HepG2 (cell line): ENCODE data around the gene MEF2B. TPM values are rescaled to one million over a fixed set of nuclear protein-coding genes. Genes with fewer than 3 reads are reported as not detected.

Source experiments
- BRD4 ChIP-seq: sonication (generic); formaldehyde crosslinking; IDR thresholded peaks from 2 replicates; pipeline ENCODE4 v1.4.0; 2020; ENCODE audit warnings: missing genetic modification reagents
- CEBPB ChIP-seq: IDR thresholded peaks from 2 replicates; pipeline ENCODE4 v1.6.1; 2011; ENCODE audit warnings: low read depth, low read length, improper control_type of control experiment, borderline replicate concordance
- CTCF ChIP-seq: sonication (generic); formaldehyde crosslinking; IDR thresholded peaks from 2 replicates; pipeline ENCODE4 v1.5.0; 2020; ENCODE audit warnings: mild to moderate bottlenecking, missing genetic modification reagents, moderate library complexity
- DZIP1 ChIP-seq: sonication (generic); formaldehyde crosslinking; IDR thresholded peaks from 2 replicates; pipeline ENCODE4 v1.5.0; 2020; ENCODE audit warnings: mild to moderate bottlenecking, missing genetic modification reagents
- GTF2F1 ChIP-seq: fragments of 150-350 bp; IDR thresholded peaks from 2 replicates; pipeline ENCODE4 v1.6.1; 2014; ENCODE audit warnings: low read length
- HBP1 ChIP-seq: IDR thresholded peaks from 2 replicates; pipeline ENCODE4 v1.6.1; 2016; ENCODE audit warnings: low read depth, control low read depth
- PLSCR1 ChIP-seq: sonication (generic); formaldehyde crosslinking; IDR thresholded peaks from 2 replicates; pipeline ENCODE4 v1.5.0; 2020; ENCODE audit warnings: missing genetic modification reagents, mild to moderate bottlenecking, borderline replicate concordance
- USF2 ChIP-seq, 2 experiments: sonication (generic) in 1 of 2; formaldehyde crosslinking in 1 of 2; IDR thresholded peaks; 2 replicates each; pipeline versions ENCODE4 v1.5.1 to v1.6.1; 2011 to 2020; ENCODE audit warnings: borderline replicate concordance in 1 of 2, low read depth in 1 of 2, low read length in 1 of 2, mild to moderate bottlenecking in 1 of 2, missing genetic modification reagents in 1 of 2, moderate library complexity in 1 of 2
- ZBTB46 ChIP-seq: sonication (generic); formaldehyde crosslinking; IDR thresholded peaks from 2 replicates; pipeline ENCODE4 v1.4.0; 2020; ENCODE audit warnings: mild to moderate bottlenecking, missing genetic modification reagents, borderline replicate concordance
- ZBTB7B ChIP-seq: sonication (generic); formaldehyde crosslinking; IDR thresholded peaks from 2 replicates; pipeline ENCODE4 v1.4.0; 2020; ENCODE audit warnings: missing genetic modification reagents
- ZC3H13 ChIP-seq: sonication (generic); formaldehyde crosslinking; IDR thresholded peaks from 2 replicates; pipeline ENCODE4 v1.8.1; 2023; ENCODE audit warnings: mild to moderate bottlenecking, missing genetic modification reagents, moderate library complexity
- ZNF160 ChIP-seq: sonication (generic); formaldehyde crosslinking; IDR thresholded peaks from 2 replicates; pipeline ENCODE4 v1.8.0; 2022; ENCODE audit warnings: mild to moderate bottlenecking, inconsistent platforms, missing genetic modification reagents
- ZNF296 ChIP-seq: sonication (generic); formaldehyde crosslinking; conservative IDR thresholded peaks from 2 replicates; pipeline ENCODE4 v1.5.0; 2020; ENCODE audit warnings: mild to moderate bottlenecking, missing genetic modification reagents
- ZNF577 ChIP-seq: sonication (generic); formaldehyde crosslinking; IDR thresholded peaks from 2 replicates; pipeline ENCODE4 v1.4.0; 2020; ENCODE audit warnings: mild to moderate bottlenecking, low read depth, missing genetic modification reagents, borderline replicate concordance
- ZNF713 ChIP-seq: sonication (generic); formaldehyde crosslinking; IDR thresholded peaks from 2 replicates; pipeline ENCODE4 v1.4.0; 2020; ENCODE audit warnings: mild to moderate bottlenecking, missing genetic modification reagents
- ZNF83 ChIP-seq: sonication (generic); formaldehyde crosslinking; IDR thresholded peaks from 2 replicates; pipeline ENCODE4 v1.4.0; 2020; ENCODE audit warnings: missing genetic modification reagents, mild to moderate bottlenecking, borderline replicate concordance
- ZSCAN30 ChIP-seq: sonication (generic); formaldehyde crosslinking; IDR thresholded peaks from 2 replicates; pipeline ENCODE4 v1.5.0; 2020; ENCODE audit warnings: mild to moderate bottlenecking, missing genetic modification reagents
- polyA plus RNA-seq, 8 experiments: library from polyadenylated mRNA; depleted of rRNA in 3 of 8; stranded (reverse) in 7 of 8; unstranded in 1 of 8; fragments of >200 nt; fragmentation: Illumina TruSeq in 4 of 8; extraction: Trizol in 4 of 8; gene quantifications; 2 replicates each; pipeline versions ENCODE4 v1.2.1 to v1.2.3, GENCODE V29; 2011 to 2016; ENCODE audit warnings: low read depth in 4 of 8, missing spikeins in 1 of 8, mixed read lengths in 1 of 8; ENCODE audit not compliant: insufficient read depth in 1 of 8
- total RNA-seq, 5 experiments: library from RNA; depleted of rRNA; stranded (reverse); fragments of >200 nt; fragmentation: Illumina TruSeq; extraction: Trizol; gene quantifications; 2 replicates each; pipeline ENCODE4 v1.2.3, GENCODE V29; 2016; ENCODE audit warnings: low read depth in 1 of 5

MEF2B gene
- total and polyA plus RNA-seq, 2 of the 13 experiments (the other 11 are each of a cell fraction or from before 2014, with no cell fraction given) = 1.2 to 1.7 TPM

GRCh38 chr19:19169236-19170052, 619 bp downstream of the MEF2B start (continued):
- no peak for TF ChIP-seq GTF2F1
- TF ChIP-seq DZIP1 (CRISPR knock-in tag) = 0 out of 2 replicates have a peak, but pooled peaks have one; percentile 34
- TF ChIP-seq CTCF (CRISPR knock-in tag) = no peak
- TF ChIP-seq ZNF296 = 0 out of 2 replicates have a peak, but pooled peaks have one; percentile 37
- TF ChIP-seq CEBPB = no peak
- TF ChIP-seq ZNF83 = no peak
- TF ChIP-seq ZSCAN30 (CRISPR knock-in tag) = no peak
- no peak for TF ChIP-seq HBP1
- TF ChIP-seq ZBTB46 = no peak
- TF ChIP-seq ZNF160 = no peak
- TF ChIP-seq ZC3H13 (CRISPR knock-in tag) = no peak
- TF ChIP-seq ZBTB7B (CRISPR knock-in tag) = 0 out of 2 replicates have a peak, but pooled peaks have one; percentile 11
- no peak for TF ChIP-seq ZNF713 (CRISPR knock-in tag)
- TF ChIP-seq BRD4 (CRISPR knock-in tag) = no peak
- TF ChIP-seq USF2 (IDR thresholded peaks at IDR 0.05; ENCODE audit: low read depth, low read length) = no peak
- no peak for TF ChIP-seq USF2 (CRISPR knock-in tag; IDR thresholded peaks at IDR 0.05; ENCODE audit: borderline replicate concordance)
- no peak for TF ChIP-seq ZNF577 (CRISPR knock-in tag)
- TF ChIP-seq PLSCR1 (CRISPR knock-in tag) = no peak
